CD4-positive, alpha-beta T cell (primary cell): ENCODE measurements around the gene ADSS2. TPM values are rescaled to one million over a fixed set of nuclear protein-coding genes. Genes with fewer than 3 reads are reported as not detected.

Experiments
- ATAC-seq: fragments of 200-7000 bp; cut with Tn5 transposase; one replicate; pipeline ENCODE4 v1.10.0; 2022; ENCODE audit warnings: mild to moderate bottlenecking; ENCODE audit not compliant: poor library complexity
- CTCF ChIA-PET: fragments of 350-600 bp; sonication (Branson Sonifier 250); formaldehyde crosslinking; loops from one replicate; lab custom pipeline; 2021; ENCODE audit warnings: antibody characterized with exemption, inconsistent platforms; lab: Charles Lee
- POLR2A ChIA-PET: fragments of 350-600 bp; sonication (Branson Sonifier 250); formaldehyde crosslinking; loops from one replicate; lab custom pipeline; 2021; ENCODE audit warnings: antibody characterized with exemption, inconsistent platforms; lab: Charles Lee
- DNase-seq, 14 experiments: peaks; one replicate each; pipeline ENCODE4 v3.0.0-alpha.2; 2013 to 2020; ENCODE audit warnings: mixed read lengths in 2 of 14
- H3K27ac ChIP-seq, 2 donors: one replicate each; pipeline versions ENCODE4 v1.5.1 to v1.7.0; 2013; ENCODE audit warnings: low read length in 2 of 2, low read depth in 1 of 2, mild to moderate bottlenecking in 1 of 2
- H3K27me3 ChIP-seq, 2 experiments: 1 replicate in 1 of 2; 2 replicates in 1 of 2; pipeline versions ENCODE4 v1.6.1 to v1.7.0; 2013; ENCODE audit warnings: low read length in 2 of 2, control low read depth in 1 of 2, mild to moderate bottlenecking in 1 of 2, moderate library complexity in 1 of 2; ENCODE audit not compliant: insufficient read depth in 2 of 2, control insufficient read depth in 1 of 2
- H3K36me3 ChIP-seq: one replicate; pipeline ENCODE4 v1.6.1; 2013; ENCODE audit warnings: low read length, control low read depth; ENCODE audit not compliant: insufficient read depth
- H3K4me1 ChIP-seq: one replicate; pipeline ENCODE4 v1.6.1; 2013; ENCODE audit warnings: low read length, control low read depth; ENCODE audit not compliant: insufficient read depth
- H3K4me3 ChIP-seq: one replicate; pipeline ENCODE4 v1.5.1; 2013; ENCODE audit warnings: mild to moderate bottlenecking, low read length, moderate library complexity
- H3K9me3 ChIP-seq, 2 experiments: 1 replicate in 1 of 2; 2 replicates in 1 of 2; pipeline versions ENCODE4 v1.6.1 to v1.7.0; 2013; ENCODE audit warnings: low read length in 2 of 2, mild to moderate bottlenecking in 2 of 2, control low read depth in 1 of 2, moderate library complexity in 1 of 2; ENCODE audit not compliant: control insufficient read depth in 1 of 2, insufficient read depth in 1 of 2
- H3K27ac Mint-ChIP-seq: one replicate; pipeline ENCODE4 v1.8.0; 2020; ENCODE audit warnings: mixed read lengths
- H3K27me3 Mint-ChIP-seq: one replicate; pipeline ENCODE4 v1.8.0; 2021; ENCODE audit warnings: mixed read lengths
- H3K36me3 Mint-ChIP-seq: one replicate; pipeline ENCODE4 v1.8.0; 2021; ENCODE audit warnings: low read depth, mixed read lengths
- H3K4me1 Mint-ChIP-seq: one replicate; pipeline ENCODE4 v1.8.0; 2021; ENCODE audit warnings: low read depth, mixed read lengths
- H3K4me3 Mint-ChIP-seq: one replicate; pipeline ENCODE4 v1.8.0; 2020; ENCODE audit warnings: mild to moderate bottlenecking, mixed read lengths
- H3K9me3 Mint-ChIP-seq: one replicate; pipeline ENCODE4 v1.8.0; 2020; ENCODE audit warnings: mixed read lengths
- CTCF ChIP-seq: fragments of 200-600 bp; IDR thresholded peaks from one replicate; pipeline ENCODE4 v1.8.0; 2022; ENCODE audit warnings: antibody characterized with exemption, mild to moderate bottlenecking
- intact Hi-C, 2 experiments: fragments of 100-400 bp; cut with DNase I in 1 of 2; cut with micrococcal nuclease in 1 of 2; formaldehyde crosslinking; loops; one replicate each; pipeline versions ENCODE4 v1.15.1 to v1.9.0; 2023 to 2025; cut with DNase I, micrococcal nuclease
- total RNA-seq, 174 experiments: library from RNA in 2 of 174; stranded (reverse) in 2 of 174; gene quantifications; one replicate each; pipeline ENCODE4 v1.2.3 and lab custom pipeline; 2021 to 2026

The ADSS2 gene
- total RNA-seq, 2 experiments from 2014 or later, result 30.8 to 34.0 TPM

GRCh38 chr1:244429818-244430217 lies 21.9 kb downstream of the ADSS2 start:
- DNase-seq (no peak), ATAC-seq (no peak)
- H3K36me3 ChIP-seq, result peaks cover 46% of the 10 kb centered on the region
- no peaks in the 10 kb centered on the region for H3K27me3 ChIP-seq
- H3K27ac Mint-ChIP-seq, result no peak overlapping the region
- H3K4me3 ChIP-seq, result no peak overlapping the region
- intact Hi-C loops, result no loop called here
- peaks cover 64% of the 10 kb centered on the region for H3K36me3 Mint-ChIP-seq
- no peak overlapping the region for H3K4me3 Mint-ChIP-seq
- H3K27ac ChIP-seq, result no peak overlapping the region
- no peaks in the 10 kb centered on the region for H3K27me3 Mint-ChIP-seq
- ChIA-PET CTCF (no interaction called here), POLR2A (no interaction called here)
- no peaks in the 10 kb centered on the region for H3K4me1 ChIP-seq
- no peaks in the 10 kb centered on the region for H3K9me3 ChIP-seq
- no peaks in the 10 kb centered on the region for H3K9me3 Mint-ChIP-seq
- H3K4me1 Mint-ChIP-seq, result peaks cover 12% of the 10 kb centered on the region
- no peak for TF ChIP-seq CTCF

- no peaks in the 10 kb centered on the region for H3K27me3 Mint-ChIP-seq
- peaks cover 12% of the 10 kb centered on the region for H3K4me1 Mint-ChIP-seq
- peaks cover 47% of the 10 kb centered on the region for H3K36me3 ChIP-seq
- CTCF ChIA-PET, result interaction anchor here (0.8 kb wide), 1 partner anchor 8 kb away, joined by 3 read pairs; no protein-coding TSS in a partner anchor
- H3K27me3 ChIP-seq, result no peaks in the 10 kb centered on the region
- POLR2A ChIA-PET, result no interaction called here
- no peak overlapping the region for H3K4me3 ChIP-seq
- no peak overlapping the region for H3K27ac ChIP-seq
- no peaks in the 10 kb centered on the region for H3K4me1 ChIP-seq
- no peak overlapping the region for H3K27ac Mint-ChIP-seq
- TF ChIP-seq CTCF, result no peak
- DNase-seq (no peak), ATAC-seq (no peak)
- no peaks in the 10 kb centered on the region for H3K9me3 Mint-ChIP-seq
- H3K4me3 Mint-ChIP-seq, result no peak overlapping the region
- peaks cover 72% of the 10 kb centered on the region for H3K36me3 Mint-ChIP-seq
- H3K9me3 ChIP-seq, result no peaks in the 10 kb centered on the region
- intact Hi-C loops, result no loop called here
Observed at GRCh38 chr1:244427647-244428046, 24.1 kb downstream of the ADSS2 start.

GRCh38 chr1:244424649-244425334 lies 26.9 kb downstream of the ADSS2 start:
- intact Hi-C loops, result no loop called here
- Mint-ChIP-seq H3K27ac (no peak overlapping the region), H3K27me3 (no peaks in the 10 kb centered on the region), H3K36me3 (peaks cover 79% of the 10 kb centered on the region), H3K9me3 (no peaks in the 10 kb centered on the region), H3K4me3 (no peak overlapping the region), H3K4me1 (peaks cover 12% of the 10 kb centered on the region)
- H3K36me3 ChIP-seq, result peaks cover 57% of the 10 kb centered on the region
- H3K27me3 ChIP-seq, result no peaks in the 10 kb centered on the region
- TF ChIP-seq CTCF, result no peak
- H3K4me1 ChIP-seq, result no peaks in the 10 kb centered on the region
- CTCF ChIA-PET, result interaction anchor here (0.5 to 1.3 kb wide), 2 partner anchors 10 to 207 kb away, joined by 3 to 4 read pairs; no protein-coding TSS in a partner anchor
- DNase-seq, result no peak
- POLR2A ChIA-PET, result interaction anchor here (0.7 to 0.9 kb wide), 2 partner anchors 26 to 227 kb away, joined by 3 read pairs; no protein-coding TSS in a partner anchor
- H3K4me3 ChIP-seq, result no peak overlapping the region
- H3K9me3 ChIP-seq, result no peaks in the 10 kb centered on the region
- no peak for ATAC-seq
- H3K27ac ChIP-seq, result no peak overlapping the region
